GM23248 (cell line): ENCODE measurements around the gene STIL. TPM values are rescaled to one million over a fixed set of nuclear protein-coding genes. Genes with fewer than 3 reads are reported as not detected.
"Not testable (repeated sequence)": the region's sequence is repeated elsewhere in the genome, so short reads cannot be mapped to it uniquely, and the experiment has no call there.

Experiments
- DNase-seq: peaks from one replicate; pipeline ENCODE4 v3.0.0-alpha.2; 2015
- H2AFZ ChIP-seq: fragments of 200-600 bp; sonication (generic); 2 replicates; pipeline ENCODE4 v1.6.1; 2016; ENCODE audit warnings: antibody characterized with exemption
- H3F3A ChIP-seq: fragments of 200-600 bp; sonication (generic); 2 replicates; pipeline ENCODE4 v1.6.1; 2016; ENCODE audit warnings: mild to moderate bottlenecking, antibody characterized with exemption, mixed run types; ENCODE audit not compliant: insufficient read depth
- H3K27ac ChIP-seq: fragments of 200-600 bp; sonication (generic); 2 replicates; pipeline ENCODE4 v1.5.1; 2016; ENCODE audit warnings: mild to moderate bottlenecking
- H3K27me3 ChIP-seq: fragments of 200-600 bp; sonication (generic); replicated peaks from 2 replicates; pipeline ENCODE4 v1.6.1; 2016; ENCODE audit warnings: mild to moderate bottlenecking; ENCODE audit not compliant: insufficient read depth
- H3K36me3 ChIP-seq: fragments of 200-600 bp; sonication (generic); 2 replicates; pipeline ENCODE4 v1.6.1; 2016; ENCODE audit warnings: low read depth, mild to moderate bottlenecking
- H3K4me1 ChIP-seq: fragments of 200-600 bp; sonication (generic); 2 replicates; pipeline ENCODE4 v1.6.1; 2016; ENCODE audit warnings: mild to moderate bottlenecking; ENCODE audit not compliant: insufficient read depth
- H3K4me2 ChIP-seq: fragments of 200-600 bp; sonication (generic); one replicate; pipeline ENCODE4 v1.6.1; 2016; ENCODE audit warnings: mild to moderate bottlenecking; ENCODE audit not compliant: unreplicated experiment
- H3K4me3 ChIP-seq: fragments of 200-600 bp; sonication (generic); 2 replicates; pipeline ENCODE4 v1.5.1; 2016; ENCODE audit warnings: mild to moderate bottlenecking
- H3K79me2 ChIP-seq: fragments of 200-600 bp; sonication (generic); 2 replicates; pipeline ENCODE4 v1.6.1; 2016; ENCODE audit warnings: mild to moderate bottlenecking; ENCODE audit not compliant: insufficient read depth
- H3K9ac ChIP-seq: fragments of 200-600 bp; sonication (generic); 2 replicates; pipeline ENCODE4 v1.6.1; 2016; ENCODE audit warnings: mild to moderate bottlenecking
- H3K9me2 ChIP-seq: fragments of 200-600 bp; sonication (generic); 2 replicates; pipeline ENCODE4 v1.6.1; 2016; ENCODE audit warnings: mixed run types, mild to moderate bottlenecking, moderate library complexity; ENCODE audit not compliant: insufficient read depth
- H3K9me3 ChIP-seq: fragments of 200-600 bp; sonication (generic); one replicate; pipeline ENCODE4 v1.6.1; 2017; ENCODE audit warnings: low read depth
- H4K20me1 ChIP-seq: fragments of 200-600 bp; sonication (generic); 2 replicates; pipeline ENCODE4 v1.6.0; 2016; ENCODE audit not compliant: insufficient read depth
- EZH2 ChIP-seq: fragments of 200-600 bp; sonication (generic); IDR thresholded peaks from 2 replicates; pipeline ENCODE4 v1.6.1; 2018; ENCODE audit warnings: antibody characterized with exemption, mild to moderate bottlenecking; ENCODE audit not compliant: insufficient read depth, poor library complexity, severe bottlenecking
- EZH2phosphoT487 ChIP-seq: fragments of 200-600 bp; sonication (generic); IDR thresholded peaks from 2 replicates; pipeline ENCODE4 v1.6.1; 2018; ENCODE audit warnings: antibody characterized with exemption, moderate library complexity, mild to moderate bottlenecking, low read depth; ENCODE audit not compliant: insufficient read depth
- WGBS, 2 experiments: methylation state at CpG; one replicate each; pipeline ENCODE4 v1.1.6; 2015 to 2017; ENCODE audit warnings: low lambda C conversion rate in 2 of 2, low coverage in 1 of 2; ENCODE audit errors: missing lambda C conversion rate in 2 of 2; 5-methylcytosine and 5-hydroxymethylcytosine counted together
- in situ Hi-C: fragments of 300-500 bp; cut with MboI; formaldehyde crosslinking; loops from 2 replicates; pipeline ENCODE4 v1.15.0; 2020
- polyA plus RNA-seq: library from polyadenylated mRNA; unstranded; fragments of >200 nt; fragmentation: Nextera tagmentation; extraction: Ambion mirVana; gene quantifications from 2 replicates; pipeline ENCODE4 v1.2.1, GENCODE V29; 2016
- total RNA-seq: library from RNA; depleted of rRNA; stranded (reverse); fragments of >200 nt; shearing (Covaris generic); gene quantifications from 2 replicates; pipeline ENCODE4 v1.2.3, GENCODE V29; 2014

The STIL gene
- total and polyA plus RNA-seq, 2 experiments from 2014 or later = 7.2 to 17.1 TPM

DNA sequence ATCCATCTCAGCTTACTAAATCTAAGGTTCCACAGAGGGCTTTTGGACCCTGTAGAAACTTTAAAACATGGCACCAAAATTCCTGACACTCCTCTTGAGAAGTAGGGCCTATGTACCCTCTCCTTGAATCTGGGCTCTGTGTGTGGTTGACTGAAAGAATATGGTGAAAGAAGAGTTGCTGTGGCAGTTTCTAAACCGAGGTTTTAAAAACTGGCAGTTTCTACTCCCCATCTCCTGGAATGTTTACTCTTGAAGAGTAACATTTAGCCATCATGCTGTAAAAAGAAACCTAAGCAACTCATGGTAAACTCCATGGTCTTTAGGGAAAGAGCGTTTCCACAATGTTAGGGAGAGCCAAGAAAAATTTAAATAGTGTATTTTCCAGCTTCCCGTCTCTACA, 15.0 kb upstream of the STIL start:
- H2AFZ ChIP-seq = no peak overlapping the region
- H3K79me2 ChIP-seq = peaks cover 14% of the 10 kb centered on the region; the same call in 1 of the 2 replicates
- H3K9me2 ChIP-seq = no peaks in the 10 kb centered on the region
- H3K9me3 ChIP-seq = no peaks in the 10 kb centered on the region
- H3K4me1 ChIP-seq = peaks cover 14% of the 10 kb centered on the region
- no peak overlapping the region for H3K27ac ChIP-seq
- H3K36me3 ChIP-seq = no peaks in the 10 kb centered on the region
- no peaks in the 10 kb centered on the region for H4K20me1 ChIP-seq
- 88 to 94% methylated on average over 3 of the region's 3 CpGs for WGBS, 2 experiments
- peaks cover 20% of the 10 kb centered on the region for H3F3A ChIP-seq
- in situ Hi-C loops = no loop called here
- DNase-seq = no peak
- no peak for TF ChIP-seq EZH2phosphoT487
- no peak for TF ChIP-seq EZH2
- H3K4me3 ChIP-seq = no peak overlapping the region
- H3K4me2 ChIP-seq = no peak overlapping the region
- H3K9ac ChIP-seq = no peak overlapping the region
- no peaks in the 10 kb centered on the region for H3K27me3 ChIP-seq

DNA sequence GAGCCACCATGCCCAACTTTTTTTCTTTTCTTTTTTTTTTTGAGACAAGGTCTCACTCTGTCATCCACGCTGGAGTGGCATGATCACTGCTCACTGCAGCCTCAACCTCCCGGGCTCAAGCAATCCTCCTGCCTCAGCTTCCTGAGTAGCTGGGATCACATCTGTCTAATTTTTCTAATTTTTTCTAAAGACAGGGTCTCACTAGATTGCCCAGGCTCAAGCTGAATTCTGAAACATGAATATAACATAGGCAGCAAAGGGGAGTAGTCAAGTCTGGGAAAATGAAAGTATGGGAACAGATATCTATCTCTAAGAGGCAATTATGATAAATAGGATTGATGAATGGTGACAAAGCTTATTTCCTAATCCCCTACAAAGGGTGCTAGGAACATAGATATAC, 12.3 kb upstream of the STIL start:
- Histone ChIP-seq H3K27ac (no peak overlapping the region), H2AFZ (no peak overlapping the region), H3K36me3 (no peaks in the 10 kb centered on the region), H3K79me2 (peaks cover 6% of the 10 kb centered on the region; the same call in 1 of the 2 replicates), H3K9ac (no peak overlapping the region), H3K9me3 (no peaks in the 10 kb centered on the region), H3K4me1 (no peaks in the 10 kb centered on the region), H3K4me2 (no peak overlapping the region), H4K20me1 (no peaks in the 10 kb centered on the region), H3F3A (no peaks in the 10 kb centered on the region), H3K27me3 (no peaks in the 10 kb centered on the region), H3K9me2 (no peaks in the 10 kb centered on the region), H3K4me3 (no peak overlapping the region)
- WGBS, 2 experiments = 92 to 96% methylated on average over 2 of the region's 2 CpGs
- in situ Hi-C loops = no loop called here
- TF ChIP-seq EZH2phosphoT487 = no peak
- TF ChIP-seq EZH2 = no peak
- DNase-seq = no peak

DNA sequence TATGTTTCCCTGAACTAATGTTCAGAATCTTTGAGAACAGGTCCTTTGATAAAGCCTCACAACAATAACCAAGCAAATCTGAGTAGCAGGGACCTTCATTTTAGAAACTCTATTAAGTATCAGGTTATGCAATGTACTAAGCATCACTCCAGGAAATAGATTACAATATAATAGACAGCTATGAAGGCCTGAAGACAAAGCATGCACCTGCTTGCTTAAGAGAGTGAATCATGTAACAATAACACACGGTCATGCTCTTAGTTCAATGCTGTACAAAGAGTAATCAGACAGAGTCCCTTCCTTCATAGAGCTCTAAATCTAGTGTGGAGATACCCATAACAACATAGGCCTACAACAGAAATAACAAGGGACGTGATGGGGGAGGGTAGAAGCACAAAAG, 11.6 kb upstream of the STIL start:
- H3K9me3 ChIP-seq = no peaks in the 10 kb centered on the region
- no peaks in the 10 kb centered on the region for H3K9me2 ChIP-seq
- H3K4me3 ChIP-seq = no peak overlapping the region
- DNase-seq = no peak
- no peak overlapping the region for H2AFZ ChIP-seq
- no peaks in the 10 kb centered on the region for H3F3A ChIP-seq
- H3K27ac ChIP-seq = no peak overlapping the region
- H3K27me3 ChIP-seq = no peaks in the 10 kb centered on the region
- H3K4me1 ChIP-seq = no peaks in the 10 kb centered on the region
- H3K36me3 ChIP-seq = no peaks in the 10 kb centered on the region
- TF ChIP-seq EZH2phosphoT487 (no peak), EZH2 (no peak)
- 88 to 91% methylated on average over 2 of the region's 2 CpGs for WGBS, 2 experiments
- in situ Hi-C loops = no loop called here
- no peak overlapping the region for H3K4me2 ChIP-seq
- H3K9ac ChIP-seq = no peak overlapping the region
- no peaks in the 10 kb centered on the region for H4K20me1 ChIP-seq
- no peaks in the 10 kb centered on the region for H3K79me2 ChIP-seq

DNA sequence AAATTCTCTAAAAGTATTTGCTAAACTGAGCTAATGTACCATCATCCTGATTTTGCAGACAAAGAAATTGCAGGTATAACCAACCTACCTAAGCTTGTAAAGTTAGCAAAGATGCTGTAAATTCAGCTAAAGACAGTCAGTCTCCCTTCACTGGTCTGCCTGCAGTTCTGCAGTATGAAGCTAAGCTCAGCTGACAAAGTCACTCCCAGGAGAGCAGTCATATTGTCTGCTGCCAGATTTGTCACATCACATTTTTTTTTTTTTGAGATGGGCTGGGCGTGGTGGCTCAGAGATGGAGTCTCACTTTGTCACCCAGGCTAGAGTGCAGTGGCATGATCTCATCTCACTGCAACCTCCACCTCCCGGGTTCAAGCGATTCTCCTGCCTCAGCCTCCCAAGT, 10.7 kb upstream of the STIL start:
- 40 to 47% methylated on average over 3 of the region's 3 CpGs for WGBS, 2 experiments
- no peaks in the 10 kb centered on the region for H4K20me1 ChIP-seq
- H3K36me3 ChIP-seq = no peaks in the 10 kb centered on the region
- H3K79me2 ChIP-seq = no peaks in the 10 kb centered on the region
- H3K27ac ChIP-seq = no peak overlapping the region
- H3K4me3 ChIP-seq = no peak overlapping the region
- DNase-seq = no peak
- TF ChIP-seq EZH2 (no peak), EZH2phosphoT487 (no peak)
- no peaks in the 10 kb centered on the region for H3K9me2 ChIP-seq
- H3K27me3 ChIP-seq = no peaks in the 10 kb centered on the region
- no peak overlapping the region for H3K4me2 ChIP-seq
- no peak overlapping the region for H3K9ac ChIP-seq
- H3F3A ChIP-seq = no peaks in the 10 kb centered on the region
- H3K4me1 ChIP-seq = no peaks in the 10 kb centered on the region
- no peak overlapping the region for H2AFZ ChIP-seq
- no peaks in the 10 kb centered on the region for H3K9me3 ChIP-seq
- in situ Hi-C loops = no loop called here

DNA sequence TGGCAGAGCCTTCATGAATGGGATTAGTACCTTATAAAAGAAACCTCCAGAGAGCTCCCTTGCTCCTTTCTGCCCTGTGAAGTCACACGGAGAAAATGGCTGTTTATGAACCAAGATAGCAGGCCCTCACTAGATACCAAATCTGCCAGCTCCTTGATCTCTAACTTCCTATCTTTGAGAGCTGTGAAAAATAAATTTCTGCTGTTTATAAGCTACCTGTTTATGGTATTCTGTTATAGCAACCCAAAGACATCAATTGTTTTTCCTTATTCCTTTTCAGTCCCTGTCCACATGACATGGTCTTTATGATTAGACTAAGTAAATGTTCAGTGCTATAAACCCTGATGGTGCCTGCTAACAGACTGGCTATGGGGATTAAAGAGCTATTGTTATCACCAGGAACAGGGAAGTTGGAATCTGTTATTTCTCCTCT, 9.7 kb upstream of the STIL start:
- peaks cover 2% of the 10 kb centered on the region for H3K4me1 ChIP-seq
- no peaks in the 10 kb centered on the region for H3K27me3 ChIP-seq
- no peak for TF ChIP-seq EZH2
- no peak overlapping the region; the same call in 1 of the 2 replicates for H2AFZ ChIP-seq
- H3K9ac ChIP-seq = no peak overlapping the region
- no peak overlapping the region for H3K4me2 ChIP-seq
- peaks cover 6% of the 10 kb centered on the region for H3F3A ChIP-seq
- H3K27ac ChIP-seq = no peak overlapping the region
- H3K9me2 ChIP-seq = no peaks in the 10 kb centered on the region
- H3K36me3 ChIP-seq = no peaks in the 10 kb centered on the region
- no peaks in the 10 kb centered on the region for H3K79me2 ChIP-seq
- H4K20me1 ChIP-seq = no peaks in the 10 kb centered on the region
- 81 to 83% methylated on average over 1 of the region's 1 CpG for WGBS, 2 experiments
- H3K9me3 ChIP-seq = no peaks in the 10 kb centered on the region
- DNase-seq = no peak
- in situ Hi-C loops = no loop called here
- no peak overlapping the region for H3K4me3 ChIP-seq

DNA sequence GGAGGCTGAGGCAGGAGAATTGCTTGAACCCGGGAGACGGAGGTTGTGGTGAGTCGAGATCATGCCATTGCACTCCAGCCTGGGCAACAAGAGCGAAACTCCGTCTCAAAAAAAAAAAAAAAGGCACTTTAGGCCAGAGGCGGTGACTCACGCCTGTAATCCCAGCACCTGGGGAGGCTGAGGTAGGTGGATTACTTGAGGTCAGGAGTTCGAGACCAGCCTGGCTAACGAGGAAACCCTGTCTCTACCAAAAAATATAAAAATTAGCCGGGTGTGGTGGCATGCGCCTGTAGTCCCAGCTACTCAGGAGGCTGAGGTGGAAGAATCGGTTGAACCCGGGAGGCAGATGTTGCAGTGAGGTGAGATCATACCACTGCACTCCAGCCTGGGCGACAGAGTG, 6.0 kb upstream of the STIL start:
- H3K9ac ChIP-seq, H3K27ac ChIP-seq, H4K20me1 ChIP-seq, H3K79me2 ChIP-seq, H3K9me2 ChIP-seq, H3K27me3 ChIP-seq, DNase-seq, H3K36me3 ChIP-seq, in situ Hi-C loops, H3K9me3 ChIP-seq, H3K4me3 ChIP-seq, H2AFZ ChIP-seq, H3K4me2 ChIP-seq: not testable (repeated sequence)
- Histone ChIP-seq H3K4me1 (peaks cover 18% of the 10 kb centered on the region), H3F3A (peaks cover 24% of the 10 kb centered on the region)
- 91 to 93% methylated on average over 14 of the region's 14 CpGs for WGBS, 2 experiments
